Effector memory CD4-positive, alpha-beta T cell (primary cell): ENCODE measurements around the gene EPS15.
"Not testable (repeated sequence)": the region's sequence is repeated elsewhere in the genome, so short reads cannot be mapped to it uniquely, and the experiment has no call there.

Experiments used
- DNase-seq, 3 donors: peaks; one replicate each; pipeline ENCODE4 v3.0.0-alpha.2; 2020
- H3K27ac ChIP-seq: 2 replicates; pipeline ENCODE4 v1.7.0; 2013; ENCODE audit warnings: mild to moderate bottlenecking, low read length, moderate library complexity; ENCODE audit not compliant: insufficient read depth, poor library complexity, severe bottlenecking
- H3K27me3 ChIP-seq: replicated peaks from 2 replicates; pipeline ENCODE4 v1.7.0; 2013; ENCODE audit warnings: mild to moderate bottlenecking, low read length; ENCODE audit not compliant: insufficient read depth, control insufficient read depth, poor library complexity, severe bottlenecking
- H3K36me3 ChIP-seq: 2 replicates; pipeline ENCODE4 v1.7.0; 2013; ENCODE audit warnings: mild to moderate bottlenecking, low read length, moderate library complexity; ENCODE audit not compliant: control insufficient read depth, insufficient read depth
- H3K4me1 ChIP-seq: 2 replicates; pipeline ENCODE4 v1.7.0; 2013; ENCODE audit warnings: low read length, mild to moderate bottlenecking; ENCODE audit not compliant: control insufficient read depth, insufficient read depth, poor library complexity, severe bottlenecking
- H3K4me3 ChIP-seq: 2 replicates; pipeline ENCODE4 v1.7.0; 2013; ENCODE audit warnings: low read length, low read depth, mild to moderate bottlenecking; ENCODE audit not compliant: insufficient read depth, poor library complexity, severe bottlenecking
- H3K9me3 ChIP-seq: 2 replicates; pipeline ENCODE4 v1.7.0; 2013; ENCODE audit warnings: mild to moderate bottlenecking, low read length, moderate library complexity; ENCODE audit not compliant: control insufficient read depth
- total RNA-seq, 3 donors: gene quantifications; one replicate each; lab custom pipeline; 2026; lab: John Stamatoyannopoulos, UW

The EPS15 gene
- total RNA-seq, result 166 to 174 (median 168) reads per million in 3 donors

GRCh38 chr1:51519048-51519864, at the start of gene EPS15:
Gene EPS15 (minus strand): TSS chr1:51519266. CDS start chr1:51519231, 35 bp downstream.
- Histone ChIP-seq H3K27ac (peak within 1 kb of the TSS; percentile 72), H3K4me1 (peaks cover 26% of the 10 kb centered on the region), H3K36me3 (no peaks in the 10 kb centered on the region), H3K9me3 (no peaks in the 10 kb centered on the region), H3K27me3 (no peaks in the 10 kb centered on the region), H3K4me3 (peak within 1 kb of the TSS; percentile 80)
- DNase-seq, result peak; percentile 75 to 79 (median 76)

GRCh38 chr1:51568231-51568935, 49.3 kb upstream of the EPS15 start:
- H3K27me3 ChIP-seq, result no peaks in the 10 kb centered on the region
- H3K27ac ChIP-seq, result peak overlapping the region; percentile 63
- DNase-seq, result no peak
- no peak overlapping the region for H3K4me3 ChIP-seq
- no peaks in the 10 kb centered on the region for H3K36me3 ChIP-seq
- peaks cover 19% of the 10 kb centered on the region for H3K4me1 ChIP-seq
- no peaks in the 10 kb centered on the region for H3K9me3 ChIP-seq

- no peak for DNase-seq
- H3K36me3 ChIP-seq, result no peaks in the 10 kb centered on the region
- peaks cover 19% of the 10 kb centered on the region for H3K4me1 ChIP-seq
- no peaks in the 10 kb centered on the region for H3K9me3 ChIP-seq
- H3K27me3 ChIP-seq, result no peaks in the 10 kb centered on the region
- H3K27ac ChIP-seq, result no peak overlapping the region
- H3K4me3 ChIP-seq, result no peak overlapping the region
Observed at GRCh38 chr1:51567653-51568052, 48.6 kb upstream of the EPS15 start.

- Histone ChIP-seq H3K4me1 (peaks cover 19% of the 10 kb centered on the region), H3K4me3 (no peak overlapping the region), H3K36me3 (no peaks in the 10 kb centered on the region), H3K27ac (no peak overlapping the region), H3K9me3 (no peaks in the 10 kb centered on the region), H3K27me3 (no peaks in the 10 kb centered on the region)
- no peak for DNase-seq
Observed at GRCh38 chr1:51566260-51566659, 47.2 kb upstream of the EPS15 start.

GRCh38 chr1:51565009-51565408, 45.9 kb upstream of the EPS15 start:
- Histone ChIP-seq H3K4me1 (peaks cover 10% of the 10 kb centered on the region), H3K9me3 (no peaks in the 10 kb centered on the region), H3K27me3 (no peaks in the 10 kb centered on the region), H3K27ac (no peak overlapping the region), H3K36me3 (no peaks in the 10 kb centered on the region), H3K4me3 (no peak overlapping the region)
- DNase-seq, result no peak

GRCh38 chr1:51564124-51564523, 45.1 kb upstream of the EPS15 start:
- H3K4me1 ChIP-seq, result peaks cover 5% of the 10 kb centered on the region
- H3K27ac ChIP-seq, result no peak overlapping the region

GRCh38 chr1:51561702-51562101, 42.6 kb upstream of the EPS15 start:
- H3K36me3 ChIP-seq, result no peaks in the 10 kb centered on the region
- no peaks in the 10 kb centered on the region for H3K4me1 ChIP-seq

More at GRCh38 chr1:51564124-51564523, 45.1 kb upstream of the EPS15 start:
- Histone ChIP-seq H3K36me3 (no peaks in the 10 kb centered on the region), H3K27me3 (no peaks in the 10 kb centered on the region), H3K4me3 (no peak overlapping the region), H3K9me3 (no peaks in the 10 kb centered on the region)
- DNase-seq, result no peak

GRCh38 chr1:51560895-51561294, 41.8 kb upstream of the EPS15 start:
- H3K4me3 ChIP-seq, H3K27ac ChIP-seq, DNase-seq, H3K9me3 ChIP-seq, H3K36me3 ChIP-seq, H3K27me3 ChIP-seq, H3K4me1 ChIP-seq: not testable (repeated sequence)

More at GRCh38 chr1:51561702-51562101, 42.6 kb upstream of the EPS15 start:
- Histone ChIP-seq H3K9me3 (no peaks in the 10 kb centered on the region), H3K4me3 (no peak overlapping the region), H3K27ac (no peak overlapping the region), H3K27me3 (no peaks in the 10 kb centered on the region)
- no peak for DNase-seq

- no peaks in the 10 kb centered on the region for H3K4me1 ChIP-seq
- H3K27me3 ChIP-seq, result no peaks in the 10 kb centered on the region
- no peak for DNase-seq
Observed at GRCh38 chr1:51560034-51560433, 41.0 kb upstream of the EPS15 start.

GRCh38 chr1:51559501-51559900, 40.4 kb upstream of the EPS15 start:
- Histone ChIP-seq H3K36me3 (no peaks in the 10 kb centered on the region), H3K27ac (no peak overlapping the region), H3K9me3 (no peaks in the 10 kb centered on the region), H3K4me3 (no peak overlapping the region), H3K27me3 (no peaks in the 10 kb centered on the region), H3K4me1 (no peaks in the 10 kb centered on the region)
- DNase-seq, result no peak

More at GRCh38 chr1:51560034-51560433, 41.0 kb upstream of the EPS15 start:
- no peaks in the 10 kb centered on the region for H3K36me3 ChIP-seq
- no peak overlapping the region for H3K27ac ChIP-seq
- H3K9me3 ChIP-seq, result no peaks in the 10 kb centered on the region
- no peak overlapping the region for H3K4me3 ChIP-seq
